ENCODE measurements around the gene SPEN. TPM values are rescaled to one million over a fixed set of nuclear protein-coding genes. Genes with fewer than 3 reads are reported as not detected.

The SPEN gene
- total and polyA plus RNA-seq, 9 of the 15 experiments (the other 6 are each of a cell fraction or from before 2014, with no cell fraction given), result 5.7 to 87.5 (median 27.2) TPM

DNA sequence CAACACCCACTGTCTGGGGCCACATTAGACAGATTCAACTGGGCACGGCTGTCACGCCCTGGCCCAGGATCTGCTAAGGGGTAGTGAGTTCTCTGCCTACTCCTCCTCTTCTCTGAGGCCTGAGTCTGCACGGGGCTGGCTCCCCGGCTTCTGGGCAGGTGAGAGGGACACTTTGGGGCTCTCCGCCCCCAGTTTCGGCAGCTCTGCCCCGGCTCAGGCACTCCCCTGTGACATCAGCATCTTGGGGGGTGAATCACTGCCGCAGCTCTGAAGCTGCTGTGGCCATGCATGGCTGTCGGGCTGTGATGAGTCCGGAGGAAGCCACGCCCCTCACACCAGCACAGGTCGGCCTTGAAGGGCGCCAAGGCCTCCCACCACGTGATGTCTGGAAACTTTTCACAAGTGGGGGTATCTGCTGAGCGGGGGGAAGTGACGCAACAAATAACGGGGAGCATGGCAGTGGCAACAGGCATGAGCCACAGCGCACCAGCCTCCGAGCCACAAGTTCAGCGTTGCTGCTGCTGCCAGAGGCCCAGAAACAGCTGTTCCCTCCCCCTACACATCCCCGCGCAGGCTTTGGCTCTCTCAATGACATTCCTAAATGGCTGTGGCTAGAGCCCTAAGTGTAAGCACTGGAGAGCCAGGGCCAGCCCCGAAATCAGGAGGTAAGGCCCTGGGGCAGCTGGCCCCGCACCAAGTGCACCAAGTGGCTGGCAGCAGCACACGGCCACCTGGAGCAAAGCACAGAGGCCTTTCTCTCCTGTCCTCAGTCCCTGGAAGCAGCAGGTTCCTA lies 102.1 kb downstream of the SPEN start (continued):
- TF ChIP-seq, protein P1, sequence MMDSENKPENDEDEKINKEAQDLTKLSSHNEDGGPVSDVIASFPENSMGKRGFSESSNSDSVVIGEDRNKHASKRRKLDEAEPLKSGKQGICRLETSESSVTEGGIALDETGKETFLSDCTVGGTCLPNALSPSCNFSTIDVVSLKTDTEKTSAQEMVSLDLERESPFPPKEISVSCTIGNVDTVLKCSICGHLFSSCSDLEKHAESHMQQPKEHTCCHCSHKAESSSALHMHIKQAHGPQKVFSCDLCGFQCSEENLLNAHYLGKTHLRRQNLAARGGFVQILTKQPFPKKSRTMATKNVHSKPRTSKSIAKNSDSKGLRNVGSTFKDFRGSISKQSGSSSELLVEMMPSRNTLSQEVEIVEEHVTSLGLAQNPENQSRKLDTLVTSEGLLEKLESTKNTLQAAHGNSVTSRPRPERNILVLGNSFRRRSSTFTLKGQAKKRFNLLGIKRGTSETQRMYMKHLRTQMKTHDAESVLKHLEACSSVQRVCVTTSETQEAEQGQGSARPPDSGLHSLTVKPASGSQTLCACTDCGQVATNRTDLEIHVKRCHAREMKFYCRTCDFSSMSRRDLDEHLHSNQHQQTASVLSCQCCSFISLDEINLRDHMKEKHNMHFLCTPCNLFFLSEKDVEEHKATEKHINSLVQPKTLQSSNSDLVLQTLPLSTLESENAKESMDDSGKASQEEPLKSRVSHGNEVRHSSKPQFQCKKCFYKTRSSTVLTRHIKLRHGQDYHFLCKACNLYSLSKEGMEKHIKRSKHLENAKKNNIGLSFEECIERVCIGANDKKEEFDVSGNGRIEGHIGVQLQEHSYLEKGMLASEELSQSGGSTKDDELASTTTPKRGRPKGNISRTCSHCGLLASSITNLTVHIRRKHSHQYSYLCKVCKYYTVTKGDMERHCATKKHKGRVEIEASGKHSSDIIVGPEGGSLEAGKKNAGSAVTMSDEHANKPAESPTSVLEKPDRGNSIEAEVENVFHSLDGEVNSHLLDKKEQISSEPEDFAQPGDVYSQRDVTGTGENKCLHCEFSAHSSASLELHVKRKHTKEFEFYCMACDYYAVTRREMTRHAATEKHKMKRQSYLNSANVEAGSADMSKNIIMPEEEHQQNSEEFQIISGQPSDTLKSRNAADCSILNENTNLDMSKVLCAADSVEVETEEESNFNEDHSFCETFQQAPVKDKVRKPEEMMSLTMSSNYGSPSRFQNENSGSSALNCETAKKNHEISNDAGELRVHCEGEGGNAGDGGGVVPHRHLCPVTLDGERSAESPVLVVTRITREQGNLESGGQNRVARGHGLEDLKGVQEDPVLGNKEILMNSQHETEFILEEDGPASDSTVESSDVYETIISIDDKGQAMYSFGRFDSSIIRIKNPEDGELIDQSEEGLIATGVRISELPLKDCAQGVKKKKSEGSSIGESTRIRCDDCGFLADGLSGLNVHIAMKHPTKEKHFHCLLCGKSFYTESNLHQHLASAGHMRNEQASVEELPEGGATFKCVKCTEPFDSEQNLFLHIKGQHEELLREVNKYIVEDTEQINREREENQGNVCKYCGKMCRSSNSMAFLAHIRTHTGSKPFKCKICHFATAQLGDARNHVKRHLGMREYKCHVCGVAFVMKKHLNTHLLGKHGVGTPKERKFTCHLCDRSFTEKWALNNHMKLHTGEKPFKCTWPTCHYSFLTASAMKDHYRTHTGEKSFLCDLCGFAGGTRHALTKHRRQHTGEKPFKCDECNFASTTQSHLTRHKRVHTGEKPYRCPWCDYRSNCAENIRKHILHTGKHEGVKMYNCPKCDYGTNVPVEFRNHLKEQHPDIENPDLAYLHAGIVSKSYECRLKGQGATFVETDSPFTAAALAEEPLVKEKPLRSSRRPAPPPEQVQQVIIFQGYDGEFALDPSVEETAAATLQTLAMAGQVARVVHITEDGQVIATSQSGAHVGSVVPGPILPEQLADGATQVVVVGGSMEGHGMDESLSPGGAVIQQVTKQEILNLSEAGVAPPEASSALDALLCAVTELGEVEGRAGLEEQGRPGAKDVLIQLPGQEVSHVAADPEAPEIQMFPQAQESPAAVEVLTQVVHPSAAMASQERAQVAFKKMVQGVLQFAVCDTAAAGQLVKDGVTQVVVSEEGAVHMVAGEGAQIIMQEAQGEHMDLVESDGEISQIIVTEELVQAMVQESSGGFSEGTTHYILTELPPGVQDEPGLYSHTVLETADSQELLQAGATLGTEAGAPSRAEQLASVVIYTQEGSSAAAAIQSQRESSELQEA (IDR thresholded peaks at IDR 0.05; ENCODE audit: low read depth), result no peak
- TF ChIP-seq ARID3A (IDR thresholded peaks at IDR 0.05; ENCODE audit: borderline replicate concordance, low read depth, low read length) (no peak), MTA3 (IDR thresholded peaks at IDR 0.05; ENCODE audit: borderline replicate concordance) (no peak; the same call in 1 of the 2 replicates), ETV1 (tag; conservative IDR thresholded peaks at IDR 0.05; ENCODE audit: low read depth) (0 out of 2 replicates have a peak, but pooled peaks have one; percentile 13), SIN3A (IDR thresholded peaks at IDR 0.05; ENCODE audit: borderline replicate concordance in 2 of 2, control insufficient read depth in 1 of 2, low read depth in 2 of 2, low read length in 2 of 2) (0 out of 4 replicates have a peak, but pooled peaks of 1 of the 2 experiments have one; percentile 24), POLR2AphosphoS2 (IDR thresholded peaks at IDR 0.05; ENCODE audit: low read length) (no peak; the same call in 1 of the 2 replicates), POLR2AphosphoS5 (IDR thresholded peaks at IDR 0.05; ENCODE audit: control insufficient read depth, insufficient read depth, low read depth, low read length) (no peak), NFATC3 (IDR thresholded peaks at IDR 0.05) (no peak), SMAD2 (IDR thresholded peaks at IDR 0.05; ENCODE audit: low read depth, low read length) (no peak), ZMIZ1 (IDR thresholded peaks at IDR 0.05; ENCODE audit: low read depth in 2 of 2, low read length in 2 of 2) (no peak), IFI16 (CRISPR knock-in tag; IDR thresholded peaks at IDR 0.05) (no peak), TBP (optimal IDR thresholded peaks at IDR 0.05; ENCODE audit: low read depth, low read length) (peak; percentile 25), KAT8 (IDR thresholded peaks at IDR 0.05; ENCODE audit: low read depth) (no peak)

All from K562 (cell line).